Right lobe of liver (tissue), 6 donors: ENCODE data around the gene RAMP2. TPM values are rescaled to one million over a fixed set of nuclear protein-coding genes. Genes with fewer than 3 reads are reported as not detected.

Experiments used
- ATAC-seq, 4 donors: fragments of 200-7000 bp; cut with Tn5 transposase; one replicate each; pipeline ENCODE4 v1.9.1; 2020; ENCODE audit warnings: mild to moderate bottlenecking in 4 of 4, moderate library complexity in 4 of 4
- DNase-seq, 3 donors: peaks; one replicate each; pipeline ENCODE4 v3.0.0-alpha.2; 2020
- H3K27ac ChIP-seq, 3 donors: fragments of 200-600 bp; one replicate each; pipeline ENCODE4 v1.8.0; 2022
- H3K27me3 ChIP-seq, 2 donors: fragments of 200-600 bp; one replicate each; pipeline ENCODE4 v1.8.0; 2022
- H3K36me3 ChIP-seq, 4 donors: fragments of 200-600 bp; sonication (generic) in 1 of 4; one replicate each; pipeline versions ENCODE4 v1.5.1 to v1.8.0; 2017 to 2022; ENCODE audit warnings: control low read depth in 1 of 4
- H3K4me1 ChIP-seq, 4 donors: fragments of 200-600 bp; sonication (generic) in 1 of 4; one replicate each; pipeline versions ENCODE4 v1.5.1 to v1.8.0; 2017 to 2022; ENCODE audit warnings: control low read depth in 1 of 4
- H3K4me3 ChIP-seq, 3 donors: fragments of 200-600 bp; one replicate each; pipeline ENCODE4 v1.8.0; 2022
- H3K9me3 ChIP-seq, 4 donors: fragments of 200-600 bp; sonication (generic) in 1 of 4; one replicate each; pipeline versions ENCODE4 v1.5.1 to v1.8.0; 2017 to 2022; ENCODE audit warnings: control low read depth in 1 of 4
- CTCF ChIP-seq, 4 donors: fragments of 200-600 bp in 3 of 4; fragments of 450-650 bp in 1 of 4; IDR thresholded peaks; one replicate each; pipeline versions ENCODE4 v1.5.1 to v1.8.0; 2016 to 2022; ENCODE audit warnings: antibody characterized with exemption in 4 of 4, mild to moderate bottlenecking in 2 of 4
- POLR2A ChIP-seq: fragments of 450-650 bp; IDR thresholded peaks from one replicate; pipeline ENCODE4 v1.6.1; 2017; ENCODE audit warnings: antibody characterized with exemption, mild to moderate bottlenecking
- WGBS: methylation state at CpG from one replicate; pipeline ENCODE4 v1.1.6; 2018; ENCODE audit warnings: low coverage, low lambda C conversion rate; ENCODE audit not compliant: insufficient coverage; ENCODE audit errors: missing lambda C conversion rate; 5-methylcytosine and 5-hydroxymethylcytosine counted together
- intact Hi-C, 2 donors: fragments of 100-400 bp; cut with DNase I; formaldehyde crosslinking; loops; one replicate each; pipeline versions ENCODE4 v1.11.2 to v1.14.1; 2022
- total RNA-seq, 6 experiments: library from RNA; depleted of rRNA in 2 of 6; stranded (reverse); fragments of >200 nt in 2 of 6; fragmentation: NEBNext Ultra II Directional in 3 of 6; extraction: Animal tissue kit (Norgen Biotek cat#: 25700) in 3 of 6; gene quantifications; one replicate each; pipeline versions ENCODE4 v1.1.0 to v1.2.4, GENCODE V29; 2016 to 2023
- donor health status: DM: no; HTN: yes; CAD: no.
- donor health status: DM: no; HTN: no; CAD: no.
- donor health status: DM: no; HTN: no; CAD: no.
- donor health status: DM: no; HTN: yes; CAD: no.
- donor health status: DM: no; HTN: yes; CAD: no.

The RAMP2 gene
- total RNA-seq, 6 experiments from 2014 or later: 1.9 to 9.4 (median 4.4) TPM

DNA sequence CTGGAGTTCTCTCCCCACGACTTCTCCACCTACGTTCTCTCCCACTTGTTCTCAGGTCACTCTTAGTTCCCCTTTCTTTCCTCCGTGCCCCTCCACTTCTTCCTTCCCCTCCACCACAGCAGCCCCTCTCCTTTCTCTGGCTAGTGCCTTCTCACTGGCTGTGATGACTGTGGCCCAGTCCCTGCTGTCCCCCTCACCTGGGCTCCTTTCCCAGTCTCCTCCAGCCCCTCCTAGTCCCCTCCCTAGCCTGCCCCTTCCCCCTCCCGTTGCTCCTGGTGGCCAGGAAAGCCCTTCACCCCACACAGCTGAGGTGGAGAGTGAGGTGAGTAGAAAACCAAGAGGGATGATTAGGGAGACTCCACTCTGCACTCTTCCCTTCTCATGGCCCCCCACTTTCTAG is 34.0 kb downstream of the RAMP2 start:
- no peak for DNase-seq
- intact Hi-C loops: no loop called here
- Histone ChIP-seq H3K27me3 (no peaks in the 10 kb centered on the region), H3K4me3 (no peak overlapping the region), H3K36me3 (no peaks in the 10 kb centered on the region), H3K9me3 (no peaks in the 10 kb centered on the region), H3K27ac (no peak overlapping the region), H3K4me1 (peaks cover 0 to 19% (median 2%) of the 10 kb centered on the region in 4 donors)
- no peak for ATAC-seq
- WGBS: 56% methylated on average over 4 of the region's 4 CpGs
- no peak for TF ChIP-seq CTCF (IDR thresholded peaks at IDR 0.05)
- no peak for TF ChIP-seq POLR2A

- Histone ChIP-seq H3K27me3 (no peaks in the 10 kb centered on the region), H3K4me1 (peaks cover 0 to 19% (median 2%) of the 10 kb centered on the region in 4 donors), H3K27ac (no peak overlapping the region), H3K9me3 (no peaks in the 10 kb centered on the region), H3K36me3 (no peaks in the 10 kb centered on the region), H3K4me3 (no peak overlapping the region)
- intact Hi-C loops: no loop called here
- WGBS: 87% methylated on average over 7 of the region's 10 CpGs
- TF ChIP-seq CTCF (IDR thresholded peaks at IDR 0.05): no peak
- TF ChIP-seq POLR2A: no peak
- ATAC-seq: no peak
- DNase-seq: no peak
Observed at GRCh38 chr17:42795465-42795864, 34.4 kb downstream of the RAMP2 start.

DNA sequence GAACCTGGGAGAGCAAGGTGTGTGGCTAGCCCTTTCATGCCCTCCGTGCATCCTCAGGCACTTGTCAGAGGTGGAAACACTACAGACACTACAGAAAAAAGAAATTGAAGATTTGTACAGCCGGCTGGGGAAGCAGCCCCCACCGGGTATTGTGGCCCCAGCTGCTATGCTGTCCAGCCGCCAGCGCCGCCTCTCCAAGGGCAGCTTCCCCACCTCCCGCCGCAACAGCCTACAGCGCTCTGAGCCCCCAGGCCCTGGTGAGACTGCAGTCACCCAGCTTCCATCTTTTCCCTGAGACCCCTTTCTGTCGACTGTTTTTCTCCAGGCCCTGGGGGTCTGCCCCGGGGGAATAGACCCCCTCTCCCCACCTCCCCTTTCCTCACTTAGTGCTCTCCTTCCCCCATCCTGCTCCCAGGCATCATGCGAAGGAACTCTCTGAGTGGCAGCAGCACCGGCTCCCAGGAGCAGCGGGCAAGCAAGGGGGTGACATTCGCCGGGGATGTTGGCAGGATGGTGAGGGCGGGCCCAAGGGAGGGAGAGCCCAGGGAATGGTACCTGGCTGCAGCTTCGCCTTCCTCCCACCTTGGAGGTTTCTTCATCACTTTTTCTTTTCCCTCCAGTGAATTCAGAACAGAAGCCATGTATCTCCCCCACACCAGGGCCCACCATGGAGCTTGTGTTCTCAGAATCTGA is 35.2 kb downstream of the RAMP2 start:
- H3K4me1 ChIP-seq: peaks cover 0 to 19% (median 2%) of the 10 kb centered on the region in 4 donors
- TF ChIP-seq CTCF (IDR thresholded peaks at IDR 0.05) (no peak), POLR2A (no peak)
- ATAC-seq: no peak
- WGBS: 100% methylated on average over 3 of the region's 18 CpGs
- no peak overlapping the region for H3K4me3 ChIP-seq
- H3K27me3 ChIP-seq: no peaks in the 10 kb centered on the region
- no peak overlapping the region for H3K27ac ChIP-seq
- no peak for DNase-seq
- intact Hi-C loops: no loop called here
- H3K9me3 ChIP-seq: no peaks in the 10 kb centered on the region
- no peaks in the 10 kb centered on the region for H3K36me3 ChIP-seq

DNA sequence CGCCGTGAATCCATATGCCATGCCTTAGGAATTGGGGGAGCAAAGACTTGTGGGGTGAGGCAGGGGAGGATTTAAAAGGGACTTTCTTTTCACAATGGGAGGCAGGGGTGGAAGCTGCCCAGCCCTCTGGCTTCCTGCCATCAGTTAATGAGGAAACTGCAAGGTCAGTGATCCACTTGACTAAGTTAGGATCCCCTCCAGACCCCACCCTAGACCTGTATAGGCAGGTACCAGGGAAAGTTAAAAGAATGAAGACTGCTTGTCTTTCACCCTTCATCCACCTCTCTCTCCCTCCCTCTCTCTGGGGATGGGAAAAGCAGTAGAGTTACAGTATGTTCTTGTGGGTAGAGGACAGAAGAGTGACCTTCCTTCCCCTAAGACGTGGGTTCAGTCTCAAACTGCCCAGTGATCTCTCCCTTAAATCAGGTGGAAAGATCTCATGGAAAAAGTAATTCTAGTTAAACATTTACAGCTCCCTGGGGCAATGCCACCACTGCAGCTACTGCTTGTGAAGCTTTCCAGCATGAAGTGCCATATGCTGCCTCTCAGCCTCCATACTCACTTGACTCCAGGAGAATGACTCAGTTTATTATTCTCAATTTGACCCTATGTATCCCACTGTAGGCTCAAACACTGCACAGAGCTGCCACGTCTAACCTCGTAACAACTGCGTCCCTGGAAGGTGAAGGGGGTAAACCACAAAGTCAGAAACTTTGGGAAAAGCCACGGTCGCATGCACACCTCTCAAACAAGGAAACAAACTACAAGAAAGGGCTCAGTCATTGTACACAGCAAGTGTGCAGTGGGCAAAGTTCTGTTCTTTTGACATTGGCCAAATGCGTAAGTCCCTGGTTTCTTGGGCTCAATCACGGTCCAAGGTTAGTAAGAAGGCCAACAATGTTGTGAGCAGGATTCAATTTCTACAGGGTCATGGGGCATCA is 36.3 kb downstream of the RAMP2 start:
- DNase-seq: peak in 1 of 3 donors; percentile 66
- Histone ChIP-seq H3K9me3 (no peaks in the 10 kb centered on the region), H3K27me3 (no peaks in the 10 kb centered on the region), H3K4me1 (peaks cover 0 to 11% (median 2%) of the 10 kb centered on the region in 4 donors), H3K4me3 (peak overlapping the region; percentile 76 to 94 (median 81)), H3K27ac (peak overlapping the region; percentile 74 to 88 (median 81)), H3K36me3 (no peaks in the 10 kb centered on the region)
- no peak for TF ChIP-seq CTCF (IDR thresholded peaks at IDR 0.05)
- TF ChIP-seq POLR2A: peak; percentile 79
- ATAC-seq: peak; percentile 71 to 82 (median 76)
- 52% methylated on average over 10 of the region's 10 CpGs for WGBS
- intact Hi-C loops: no loop called here
